ENCODE data around the gene RAB18.
"Not testable (repeated sequence)": the region's sequence is repeated elsewhere in the genome, so short reads cannot be mapped to it uniquely, and the experiment has no call there.

The RAB18 gene

GRCh38 chr10:27547047-27547446, 42.9 kb downstream of the RAB18 start:
- no peak for DNase-seq (ENCODE audit: low read depth in 2 of 2)

- DNase-seq (ENCODE audit: low read depth in 2 of 2) = no peak
Observed at GRCh38 chr10:27547482-27547881, 43.4 kb downstream of the RAB18 start.

GRCh38 chr10:27550823-27551222, 46.7 kb downstream of the RAB18 start:
- DNase-seq (ENCODE audit: low read depth in 2 of 2) = no peak

- no peak for DNase-seq (ENCODE audit: low read depth in 2 of 2)
Observed at GRCh38 chr10:27558612-27559020, 54.5 kb downstream of the RAB18 start.

- DNase-seq (ENCODE audit: low read depth in 2 of 2) = no peak
Observed at GRCh38 chr10:27561334-27561733, 57.2 kb downstream of the RAB18 start.

GRCh38 chr10:27564398-27564797, 60.3 kb downstream of the RAB18 start:
- DNase-seq (ENCODE audit: low read depth in 2 of 2) = no peak

- DNase-seq (ENCODE audit: low read depth in 2 of 2) = no peak
Observed at GRCh38 chr10:27564880-27565279, 60.8 kb downstream of the RAB18 start.

GRCh38 chr10:27568196-27569175, 64.4 kb downstream of the RAB18 start:
- DNase-seq (ENCODE audit: low read depth in 2 of 2) = no peak

- no peak for DNase-seq (ENCODE audit: low read depth in 2 of 2)
Observed at GRCh38 chr10:27569946-27570345, 65.8 kb downstream of the RAB18 start.

GRCh38 chr10:27577038-27577437, 72.9 kb downstream of the RAB18 start:
- not testable (repeated sequence) for DNase-seq (ENCODE audit: low read depth in 2 of 2)

GRCh38 chr10:27578316-27578715, 74.2 kb downstream of the RAB18 start:
- no peak for DNase-seq (ENCODE audit: low read depth in 2 of 2)

GRCh38 chr10:27581225-27581624, 77.1 kb downstream of the RAB18 start:
- no peak for DNase-seq (ENCODE audit: low read depth in 2 of 2)

- DNase-seq (ENCODE audit: low read depth in 2 of 2) = no peak
Observed at GRCh38 chr10:27584302-27584701, 80.2 kb downstream of the RAB18 start.

All from stimulated activated CD8-positive, alpha-beta memory T cell treated with anti-CD3 and anti-CD28 coated beads, Interleukin-15, amount 100 ng/mL, for 48 hours (primary cell).